Transverse colon (tissue), 4 donors: ENCODE measurements around the gene FUT9. TPM values are rescaled to one million over a fixed set of nuclear protein-coding genes. Genes with fewer than 3 reads are reported as not detected.

Experiments used
- DNase-seq: peaks from one replicate; pipeline ENCODE4 v3.0.0-alpha.2; 2019
- H3K27ac ChIP-seq, 4 donors: fragments of 200-600 bp; sonication (generic); 2 replicates each; pipeline ENCODE4 v1.5.1; 2016 to 2018; ENCODE audit warnings: inconsistent platforms in 4 of 4
- H3K27me3 ChIP-seq: fragments of 200-600 bp; sonication (generic); 2 replicates; pipeline ENCODE4 v1.5.1; 2017; ENCODE audit warnings: inconsistent platforms
- H3K36me3 ChIP-seq, 4 donors: fragments of 200-600 bp; sonication (generic); 2 replicates each; pipeline ENCODE4 v1.5.1; 2017 to 2019; ENCODE audit warnings: inconsistent platforms in 4 of 4
- H3K4me1 ChIP-seq, 4 donors: fragments of 200-600 bp; sonication (generic); 2 replicates each; pipeline ENCODE4 v1.5.1; 2017 to 2020; ENCODE audit warnings: inconsistent platforms in 4 of 4
- H3K4me3 ChIP-seq, 4 donors: fragments of 200-600 bp; sonication (generic); 1 replicate in 1 of 4; 2 replicates in 3 of 4; pipeline versions ENCODE4 v1.5.1 to v1.6.1; 2017 to 2019; ENCODE audit warnings: inconsistent platforms in 4 of 4
- H3K9me3 ChIP-seq, 2 donors: fragments of 200-600 bp; sonication (generic); 2 replicates each; pipeline ENCODE4 v1.5.1; 2017 to 2019; ENCODE audit warnings: inconsistent platforms in 2 of 2
- CTCF ChIP-seq, 5 experiments: fragments of 200-600 bp in 3 of 5; fragments of 450-650 bp in 2 of 5; sonication (generic) in 3 of 5; IDR thresholded peaks; 1 replicate in 2 of 5; 2 replicates in 3 of 5; pipeline ENCODE4 v1.5.1; 2016 to 2017; ENCODE audit warnings: antibody characterized with exemption in 5 of 5, inconsistent platforms in 3 of 5, mild to moderate bottlenecking in 2 of 5, moderate library complexity in 1 of 5
- EP300 ChIP-seq: sonication (generic); formaldehyde crosslinking; IDR thresholded peaks from one replicate; pipeline ENCODE4 v1.6.1; 2017; ENCODE audit warnings: antibody characterized with exemption, low read depth
- POLR2A ChIP-seq: fragments of 450-650 bp; IDR thresholded peaks from one replicate; pipeline ENCODE4 v1.6.1; 2016; ENCODE audit warnings: antibody characterized with exemption, mild to moderate bottlenecking, moderate library complexity
- POLR2AphosphoS5 ChIP-seq, 3 donors: sonication (generic); formaldehyde crosslinking; IDR thresholded peaks; one replicate each; pipeline ENCODE4 v1.6.1; 2016; ENCODE audit warnings: antibody characterized with exemption in 3 of 3
- WGBS, 2 donors: methylation state at CpG; one replicate each; pipeline ENCODE4 v1.1.5; 2018; ENCODE audit warnings: low coverage in 1 of 2; 5-methylcytosine and 5-hydroxymethylcytosine counted together
- in situ Hi-C, 4 donors: fragments of 200-750 bp; cut with MboI; loops; one replicate each; pipeline versions ENCODE4 v1.15.0 to v1.15.1; 2017; ENCODE audit warnings: low sequenced_read_pairs in 3 of 4, low pct_ligation_motif_present in 1 of 4, low pct_unique_long_range_greater_than_20kb in 1 of 4
- intact Hi-C: fragments of 100-400 bp; cut with DNase I; formaldehyde crosslinking; loops from one replicate; pipeline ENCODE4 v1.15.1; 2023; ENCODE audit warnings: low total_unique reads
- total RNA-seq, 4 donors: library from RNA; depleted of rRNA; stranded (reverse); fragments of >200 nt; gene quantifications; one replicate each; pipeline ENCODE4 v1.1.0, GENCODE V29; 2016

FUT9 gene
- total RNA-seq, 4 donors from 2014 or later: under 0.01 TPM; not detected in 3

DNA sequence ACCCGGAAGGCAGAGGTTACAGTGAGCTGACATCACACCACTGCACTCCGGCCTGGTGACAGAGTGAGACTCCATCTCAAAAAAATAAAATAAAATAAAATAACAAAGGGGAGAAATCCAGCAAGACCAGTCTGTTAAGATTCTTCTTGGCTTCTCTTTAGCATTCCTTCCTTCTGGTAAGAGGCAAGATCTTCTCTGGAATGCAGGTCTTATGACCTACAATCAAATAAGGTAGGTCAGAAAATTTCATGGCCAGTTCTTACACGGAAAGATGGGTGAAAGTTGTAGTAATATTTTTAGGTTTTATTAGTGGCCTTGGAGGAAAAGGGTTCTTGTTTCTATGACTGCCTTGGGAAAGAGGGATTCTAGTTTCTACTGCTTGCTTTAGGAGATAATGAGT, 180.9 kb downstream of the FUT9 start:
- no peak for TF ChIP-seq CTCF (IDR thresholded peaks at IDR 0.05)
- no peak for TF ChIP-seq EP300
- no peak for TF ChIP-seq POLR2AphosphoS5 (IDR thresholded peaks at IDR 0.05)
- no peak for TF ChIP-seq POLR2A
- no peak for DNase-seq
- H3K9me3 ChIP-seq: no peaks in the 10 kb centered on the region
- no peak overlapping the region for H3K4me3 ChIP-seq
- 37 to 65% methylated on average over 2 to 3 of the region's 3 CpGs for WGBS, 2 donors
- no peaks in the 10 kb centered on the region for H3K36me3 ChIP-seq
- no peak overlapping the region for H3K27ac ChIP-seq
- H3K4me1 ChIP-seq: no peaks in the 10 kb centered on the region
- H3K27me3 ChIP-seq: no peaks in the 10 kb centered on the region
- in situ Hi-C loops (no loop called here), intact Hi-C loops (no loop called here)

GRCh38 chr6:96197241-96197640, 181.5 kb downstream of the FUT9 start:
- no peaks in the 10 kb centered on the region for H3K9me3 ChIP-seq
- in situ Hi-C loops: no loop called here
- intact Hi-C loops: no loop called here
- no peak overlapping the region for H3K27ac ChIP-seq
- no peak for DNase-seq
- H3K4me3 ChIP-seq: no peak overlapping the region
- no peaks in the 10 kb centered on the region for H3K27me3 ChIP-seq
- no peak for TF ChIP-seq EP300
- TF ChIP-seq POLR2A: no peak
- no peak for TF ChIP-seq CTCF (IDR thresholded peaks at IDR 0.05)
- TF ChIP-seq POLR2AphosphoS5 (IDR thresholded peaks at IDR 0.05): no peak
- no peaks in the 10 kb centered on the region for H3K36me3 ChIP-seq
- H3K4me1 ChIP-seq: no peaks in the 10 kb centered on the region

DNA sequence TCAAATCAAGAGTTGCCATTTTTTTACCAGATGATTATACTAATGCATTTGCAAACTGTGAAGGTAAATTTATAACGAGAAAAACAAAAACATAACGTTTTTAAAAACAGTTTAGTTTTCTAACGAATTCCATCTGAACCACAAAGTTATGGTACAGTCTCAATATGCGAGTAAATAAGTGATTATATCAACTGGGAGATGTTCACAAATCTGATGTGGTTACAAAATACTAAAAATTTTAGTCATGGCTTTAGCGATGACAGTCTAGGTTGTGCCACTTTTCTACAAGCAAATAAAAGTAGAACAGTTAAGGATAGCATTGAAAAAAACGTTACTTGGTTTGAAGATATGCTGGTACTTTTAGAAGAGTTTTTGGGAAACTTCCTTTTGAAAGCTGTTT, 186.8 kb downstream of the FUT9 start:
- no peak for TF ChIP-seq POLR2AphosphoS5 (IDR thresholded peaks at IDR 0.05)
- no peak for TF ChIP-seq EP300
- no peak for TF ChIP-seq POLR2A
- no peak for TF ChIP-seq CTCF (IDR thresholded peaks at IDR 0.05)
- Histone ChIP-seq H3K4me1 (no peaks in the 10 kb centered on the region), H3K27ac (no peak overlapping the region), H3K27me3 (no peaks in the 10 kb centered on the region), H3K36me3 (no peaks in the 10 kb centered on the region), H3K4me3 (no peak overlapping the region), H3K9me3 (no peaks in the 10 kb centered on the region)
- intact Hi-C loops: no loop called here
- WGBS, 2 donors: 71 to 74% methylated on average over 6 of the region's 6 CpGs
- in situ Hi-C loops: no loop called here
- DNase-seq: no peak

DNA sequence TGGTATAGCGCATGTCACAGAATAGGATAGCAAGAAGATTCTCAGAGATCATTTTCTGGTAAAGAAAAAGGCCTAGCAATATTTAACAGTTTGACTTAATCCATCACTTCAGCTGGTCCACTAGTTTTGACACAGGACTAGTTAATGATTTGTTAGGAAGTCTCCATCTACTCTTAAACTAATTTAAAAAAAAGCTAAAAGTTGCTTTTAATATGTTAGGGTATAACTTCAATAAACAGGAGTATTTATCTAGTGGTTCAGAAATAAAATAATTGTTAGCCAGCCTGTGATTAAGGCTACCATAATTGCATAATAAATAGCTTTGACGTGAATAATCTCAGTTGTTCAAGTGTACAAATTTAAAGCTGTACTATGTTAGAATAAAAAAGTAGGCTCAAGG, 195.6 kb downstream of the FUT9 start:
- in situ Hi-C loops (no loop called here), intact Hi-C loops (no loop called here)
- no peak for TF ChIP-seq POLR2A
- no peak for TF ChIP-seq CTCF (IDR thresholded peaks at IDR 0.05)
- TF ChIP-seq POLR2AphosphoS5 (IDR thresholded peaks at IDR 0.05): no peak
- TF ChIP-seq EP300: no peak
- no peak overlapping the region for H3K27ac ChIP-seq
- H3K27me3 ChIP-seq: no peaks in the 10 kb centered on the region
- no peaks in the 10 kb centered on the region for H3K9me3 ChIP-seq
- DNase-seq: no peak
- no peaks in the 10 kb centered on the region for H3K36me3 ChIP-seq
- H3K4me3 ChIP-seq: no peak overlapping the region
- 77 to 79% methylated on average over 2 of the region's 2 CpGs for WGBS, 2 donors
- H3K4me1 ChIP-seq: no peaks in the 10 kb centered on the region
